GM12873 (cell line): ENCODE measurements around the gene ATP5PD.
A peak's percentile ranks its signal among the peaks of the same experiment; 100 is the strongest.

Experiments used
- CTCF ChIP-seq: IDR thresholded peaks from 2 replicates; pipeline ENCODE4 v1.5.1; 2012; ENCODE audit warnings: low read depth, mild to moderate bottlenecking, moderate library complexity, low read length, control low read depth; ENCODE audit not compliant: insufficient read depth; ENCODE audit errors: missing control alignments

Gene ATP5PD

DNA sequence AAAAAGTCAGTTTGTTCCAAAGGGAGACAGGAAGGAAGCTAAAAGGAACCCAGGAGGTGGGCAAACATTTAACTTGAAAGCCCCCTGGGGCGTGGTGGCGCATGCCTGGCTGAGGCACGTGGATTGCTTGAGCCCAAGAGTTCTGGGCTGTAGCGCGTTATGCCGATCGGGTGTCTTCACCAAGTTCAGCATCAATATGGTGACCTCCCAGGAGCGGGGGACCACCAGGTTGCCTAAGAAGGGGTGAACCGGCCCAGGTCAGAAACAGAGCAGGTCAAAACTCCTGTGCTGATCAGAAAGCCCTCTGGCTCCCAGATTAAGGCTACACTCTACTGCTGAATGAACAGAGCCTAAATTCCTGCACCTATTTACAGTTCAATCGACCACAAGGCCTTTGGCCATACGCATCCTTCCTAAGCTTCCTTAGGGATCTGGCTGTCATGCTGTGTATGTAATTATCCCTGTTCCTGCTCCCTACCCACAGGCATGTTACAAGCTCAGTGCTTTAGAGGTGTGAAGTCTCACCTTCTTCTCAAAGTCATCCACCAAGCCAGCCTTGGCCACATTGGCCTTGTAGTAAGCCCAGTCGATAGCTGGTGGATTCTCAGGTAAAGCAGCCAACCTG is 5.0 kb downstream of the ATP5PD start:
- TF ChIP-seq CTCF, result no peak

DNA sequence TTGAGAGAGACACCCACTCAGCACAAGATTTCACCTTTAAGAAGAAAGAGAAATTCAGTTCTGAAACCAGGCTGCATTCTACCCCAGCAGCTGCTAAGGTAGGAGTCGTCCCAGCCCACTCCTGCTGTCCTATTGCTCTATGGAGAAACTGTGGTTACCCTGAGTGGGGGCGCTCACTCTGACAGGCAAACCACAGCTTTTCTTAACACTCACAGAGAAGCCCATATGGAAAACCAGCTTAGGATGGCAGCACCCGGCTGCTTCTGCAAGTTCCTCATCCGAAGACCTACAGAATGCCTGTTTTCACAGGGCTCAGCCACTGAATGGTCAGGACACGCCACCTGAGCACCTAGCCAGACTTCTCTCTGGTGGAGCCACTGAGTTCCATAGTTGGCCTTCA is 7.5 kb downstream of the ATP5PD start:
- no peak for TF ChIP-seq CTCF

DNA sequence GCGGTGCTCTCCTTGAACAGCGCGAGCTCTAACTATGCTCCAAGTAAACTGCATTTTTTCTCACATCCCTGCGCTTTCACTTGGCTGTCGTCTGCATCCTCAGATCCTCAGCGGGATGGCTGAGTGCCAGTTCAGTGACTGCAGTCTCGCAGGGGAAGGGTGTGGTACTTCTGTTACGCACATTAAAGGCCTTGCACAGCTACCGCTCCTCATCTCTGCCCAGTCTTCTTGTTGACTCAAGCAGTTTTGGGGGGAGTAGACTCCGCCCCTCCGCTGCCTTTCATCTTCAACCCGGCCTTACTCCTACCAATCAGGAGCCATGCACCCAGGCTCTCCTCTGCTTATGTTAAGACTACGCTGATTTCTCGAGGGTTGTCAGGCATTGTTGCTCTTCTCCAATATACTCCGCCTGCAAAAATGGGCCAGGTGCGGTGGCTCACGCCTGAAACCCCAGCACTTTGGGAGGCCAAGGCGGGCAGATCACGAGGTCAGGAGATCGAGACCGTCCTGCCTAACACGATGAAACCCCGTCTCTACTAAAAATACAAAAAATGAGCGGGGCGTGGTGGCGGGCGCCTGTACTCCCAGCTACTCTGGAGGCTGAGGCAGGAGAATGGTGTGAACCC is 10.0 kb downstream of the ATP5PD start:
- no peak for TF ChIP-seq CTCF

DNA sequence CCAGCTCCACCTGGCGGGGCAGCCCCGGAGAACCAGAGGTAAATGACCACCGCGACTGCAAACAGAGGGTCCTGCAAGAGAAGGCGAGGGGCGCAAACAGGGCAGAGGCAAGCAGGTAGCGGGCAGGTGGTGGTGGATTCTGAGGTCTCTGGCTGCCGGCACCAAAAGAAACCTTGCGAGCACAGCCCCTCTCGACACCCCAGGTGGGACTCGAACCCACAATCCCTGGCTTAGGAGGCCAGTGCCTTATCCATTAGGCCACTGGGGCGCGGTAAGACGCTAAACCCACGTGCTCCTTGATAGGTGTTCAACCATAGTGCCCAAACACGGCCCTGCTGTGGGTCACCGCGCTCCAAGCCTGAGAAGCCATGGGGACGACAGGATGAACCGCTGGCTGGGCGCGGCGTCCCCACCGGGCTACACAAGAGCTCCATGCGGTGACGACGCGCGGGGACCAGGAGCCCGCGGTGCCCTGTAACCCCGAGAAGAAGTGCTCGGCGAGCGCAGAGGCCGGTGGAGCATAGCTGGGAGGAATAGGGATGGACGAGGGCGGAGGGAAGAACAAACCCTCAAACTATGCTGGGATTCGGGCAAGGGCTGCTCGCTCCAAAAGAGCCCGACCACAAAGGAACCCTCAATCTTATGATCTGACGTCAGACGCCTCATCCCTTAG is 12.4 kb downstream of the ATP5PD start:
- TF ChIP-seq CTCF, result peak; percentile 22

GRCh38 chr17:75033346-75034235 is 13.2 kb downstream of the ATP5PD start:
- no peak for TF ChIP-seq CTCF

DNA sequence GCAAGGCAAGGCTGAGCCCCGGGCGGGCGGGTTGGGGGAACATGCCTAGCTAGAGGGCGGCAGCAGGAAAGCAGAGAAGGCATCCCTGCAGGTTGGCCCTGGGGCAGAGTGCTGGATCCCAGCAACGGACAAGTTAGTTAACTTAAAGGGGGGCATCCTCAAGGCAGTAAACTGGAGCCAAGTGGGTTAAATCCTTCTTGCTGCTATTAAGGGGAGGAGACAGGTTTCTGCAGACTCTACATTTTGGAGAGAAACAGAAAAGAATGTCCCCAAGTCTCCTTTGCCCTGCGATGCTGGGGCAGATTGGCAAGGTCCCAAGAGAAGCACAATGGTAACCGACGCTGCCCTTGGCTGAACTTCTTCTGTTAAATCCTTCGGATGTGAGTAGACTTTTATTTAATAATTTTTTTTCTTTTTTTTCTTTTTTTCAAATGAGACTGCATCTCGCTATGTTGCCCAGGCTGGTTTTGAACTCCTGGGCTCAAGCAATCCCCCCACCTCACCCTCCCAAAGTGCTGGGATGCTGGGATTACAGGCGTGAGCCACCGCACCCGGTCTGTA is 14.0 kb downstream of the ATP5PD start:
- no peak for TF ChIP-seq CTCF
